Transverse colon (tissue), 4 donors: Measurements from ENCODE around the gene STARD13.

Experiments used
- CTCF ChIP-seq, 5 experiments: fragments of 200-600 bp in 3 of 5; fragments of 450-650 bp in 2 of 5; sonication (generic) in 3 of 5; IDR thresholded peaks; 1 replicate in 2 of 5; 2 replicates in 3 of 5; pipeline ENCODE4 v1.5.1; 2016 to 2017; ENCODE audit warnings: antibody characterized with exemption in 5 of 5, inconsistent platforms in 3 of 5, mild to moderate bottlenecking in 2 of 5, moderate library complexity in 1 of 5
- EP300 ChIP-seq: sonication (generic); formaldehyde crosslinking; IDR thresholded peaks from one replicate; pipeline ENCODE4 v1.6.1; 2017; ENCODE audit warnings: antibody characterized with exemption, low read depth
- POLR2A ChIP-seq: fragments of 450-650 bp; IDR thresholded peaks from one replicate; pipeline ENCODE4 v1.6.1; 2016; ENCODE audit warnings: antibody characterized with exemption, mild to moderate bottlenecking, moderate library complexity
- POLR2AphosphoS5 ChIP-seq, 3 donors: sonication (generic); formaldehyde crosslinking; IDR thresholded peaks; one replicate each; pipeline ENCODE4 v1.6.1; 2016; ENCODE audit warnings: antibody characterized with exemption in 3 of 3

GRCh38 chr13:33188093-33188882 lies 97.3 kb downstream of the STARD13 start:
- no peak for TF ChIP-seq CTCF (IDR thresholded peaks at IDR 0.05)
- TF ChIP-seq EP300: no peak
- no peak for TF ChIP-seq POLR2AphosphoS5 (IDR thresholded peaks at IDR 0.05)
- no peak for TF ChIP-seq POLR2A
